GM21825 (cell line): Measurements from ENCODE around the gene SOX1.

Source experiments
- ATAC-seq: cut with Tn5 transposase; IDR thresholded peaks from one replicate; pipeline ENCODE4 v1.9.1; 2021; ENCODE audit warnings: mild to moderate bottlenecking, moderate library complexity; ENCODE audit not compliant: unreplicated experiment

Gene SOX1

DNA sequence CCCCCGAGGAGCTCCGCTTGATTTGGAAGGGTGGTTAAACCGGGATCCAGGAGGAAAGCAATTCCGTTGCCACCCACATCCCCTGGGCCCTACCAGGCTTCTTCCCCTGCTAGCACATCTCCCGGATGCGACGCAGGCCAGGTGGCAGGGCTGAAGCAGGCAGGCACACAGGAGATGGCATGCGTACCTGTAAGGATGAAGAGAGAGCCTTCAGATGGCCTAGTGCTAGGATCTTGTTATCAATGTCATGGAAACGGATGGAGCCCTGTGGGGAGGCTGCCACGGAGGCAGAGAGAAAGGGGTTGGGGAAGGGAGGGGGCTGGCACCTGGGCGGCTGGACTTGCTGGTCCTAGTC lies 8.5 kb upstream of the SOX1 start:
- ATAC-seq: no peak

DNA sequence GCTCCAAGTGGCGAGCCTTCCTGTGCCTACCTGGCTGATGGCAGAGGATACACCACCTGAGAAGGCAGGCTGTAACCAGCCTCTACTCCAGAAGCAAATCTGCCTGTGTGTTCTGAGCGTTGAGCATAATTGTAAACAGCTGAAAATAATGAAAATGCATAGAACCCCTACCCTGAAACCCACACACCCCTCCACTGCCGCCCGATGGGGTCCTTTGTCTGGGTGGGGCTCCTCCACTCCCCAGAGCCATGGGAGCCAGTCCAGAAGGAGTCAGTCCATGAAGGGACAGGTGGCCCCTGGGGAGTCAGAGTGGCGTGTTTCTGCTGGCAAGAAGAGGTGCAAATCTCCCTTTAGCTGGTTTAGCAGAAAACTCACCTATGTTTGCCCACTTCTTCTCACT lies 8.0 kb upstream of the SOX1 start:
- no peak for ATAC-seq

DNA sequence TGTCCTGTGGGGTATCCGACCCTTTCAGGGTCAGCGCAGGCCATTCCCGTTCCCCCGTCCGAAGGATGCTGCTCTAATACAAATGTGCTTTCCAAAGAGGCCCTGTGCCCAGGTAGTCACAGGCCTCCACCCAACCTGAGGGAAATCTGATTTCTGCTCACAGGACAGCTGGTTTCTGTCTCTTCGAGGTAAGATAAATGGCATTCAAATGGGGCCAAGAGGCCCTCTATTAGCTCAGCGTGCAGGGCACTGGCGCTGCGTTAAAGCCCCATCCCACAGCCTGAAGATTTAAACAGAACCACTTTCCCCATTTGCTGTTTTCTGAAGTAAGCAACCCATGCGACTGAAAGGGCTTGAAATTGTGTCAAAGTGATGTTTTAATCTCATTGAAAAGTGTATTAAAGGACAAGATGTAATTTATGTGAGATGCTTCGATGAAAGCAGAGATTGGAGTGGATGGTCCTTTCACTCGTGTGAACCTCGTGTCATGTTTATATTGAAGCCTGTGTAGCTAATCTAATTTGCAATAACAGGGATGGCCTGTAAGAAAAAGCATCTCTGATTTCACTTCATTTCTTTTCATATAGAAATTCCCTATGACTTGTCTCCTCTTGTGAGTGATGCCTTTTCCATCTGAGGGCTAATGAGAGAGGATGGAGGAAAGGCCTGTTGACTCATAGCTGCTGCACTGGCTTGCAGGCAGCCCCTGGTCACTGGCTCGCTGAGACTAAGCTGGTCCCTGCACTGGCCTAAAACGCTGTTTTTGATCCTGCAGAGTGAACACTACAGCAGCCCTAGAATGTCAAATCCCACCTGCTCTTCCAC lies 7.3 kb upstream of the SOX1 start:
- ATAC-seq: no peak

DNA sequence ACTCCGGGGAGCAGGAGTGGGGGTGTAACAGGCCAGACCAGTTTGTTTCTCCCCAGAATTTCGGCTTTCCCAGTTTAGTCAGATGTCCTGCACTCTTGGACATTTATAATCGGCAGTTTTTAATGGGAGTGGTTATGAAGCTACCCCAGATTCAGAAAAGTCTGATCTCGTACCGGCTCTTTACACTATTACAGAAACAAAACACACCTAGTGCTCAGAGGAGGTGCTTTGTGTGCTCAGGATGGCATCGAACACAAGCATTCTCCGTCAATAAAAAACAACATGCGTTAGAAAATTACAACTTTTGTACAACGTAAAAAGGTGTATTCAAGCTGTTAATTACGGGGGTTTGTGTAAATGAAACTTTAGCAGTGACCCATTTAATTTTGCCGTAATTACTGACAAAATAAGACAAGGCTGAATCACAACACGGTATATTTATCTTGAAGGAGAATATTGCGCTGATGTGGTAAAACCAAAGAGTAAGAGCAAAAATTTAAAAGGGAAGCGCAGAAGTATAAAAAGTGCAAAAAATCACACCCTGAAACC lies 6.6 kb upstream of the SOX1 start:
- ATAC-seq: no peak

DNA sequence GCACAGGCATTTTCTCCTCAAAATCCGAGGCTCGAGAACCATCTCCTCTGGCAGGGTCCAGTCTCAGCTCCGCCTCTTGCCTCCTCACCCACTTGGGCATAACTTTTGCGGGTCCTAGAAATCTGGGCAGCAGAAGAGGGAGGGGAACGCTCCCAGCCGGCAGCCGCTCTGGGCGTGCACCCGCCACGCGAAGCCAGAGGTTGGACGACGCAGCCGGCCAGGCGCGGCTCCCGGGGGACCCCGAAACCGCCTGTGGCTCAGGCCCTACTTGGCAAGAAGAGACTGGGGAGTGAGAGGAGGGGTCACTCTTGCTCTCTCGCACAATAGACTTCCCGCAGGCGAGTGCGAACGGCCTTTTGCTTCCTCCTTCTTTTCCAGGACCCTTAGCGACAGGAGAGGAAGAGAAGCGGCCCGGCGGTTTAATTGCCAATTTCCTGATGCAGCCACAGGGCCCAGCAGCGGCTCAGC lies 6.0 kb upstream of the SOX1 start:
- ATAC-seq: no peak

DNA sequence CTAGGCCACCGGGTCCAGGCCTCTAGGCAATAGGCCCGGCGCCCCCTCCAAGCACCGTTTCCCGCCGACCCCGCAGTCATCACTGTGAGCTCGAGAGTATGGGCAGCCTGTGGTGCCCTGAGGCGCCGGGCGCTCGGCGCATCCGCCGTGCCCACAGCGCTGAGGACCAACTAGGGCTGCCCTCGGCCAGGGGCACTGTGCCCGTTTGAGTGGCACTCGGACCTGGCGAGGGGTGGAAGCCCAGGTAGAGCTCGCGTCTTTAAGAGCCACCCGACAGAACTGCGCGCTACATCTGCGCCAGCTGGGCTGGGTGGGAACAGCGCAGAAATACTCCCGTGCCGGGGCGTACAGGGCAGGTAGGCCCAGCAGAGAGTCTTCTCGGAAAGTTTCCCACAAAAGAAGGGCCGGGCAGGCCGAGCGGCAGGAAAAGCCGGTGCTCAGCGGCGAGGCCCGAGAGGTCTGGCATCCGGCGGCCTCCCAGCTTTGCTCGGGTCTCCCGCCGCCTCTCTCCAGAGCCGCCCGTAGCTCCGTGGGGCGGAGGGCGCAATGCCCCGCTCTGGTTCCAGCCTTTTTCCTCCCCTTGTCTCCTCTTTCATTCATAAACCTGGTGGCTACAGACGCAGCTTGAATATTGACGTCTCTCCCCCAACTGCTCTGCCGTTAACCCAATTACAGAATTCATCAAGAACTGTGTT lies 5.4 kb upstream of the SOX1 start:
- no peak for ATAC-seq

DNA sequence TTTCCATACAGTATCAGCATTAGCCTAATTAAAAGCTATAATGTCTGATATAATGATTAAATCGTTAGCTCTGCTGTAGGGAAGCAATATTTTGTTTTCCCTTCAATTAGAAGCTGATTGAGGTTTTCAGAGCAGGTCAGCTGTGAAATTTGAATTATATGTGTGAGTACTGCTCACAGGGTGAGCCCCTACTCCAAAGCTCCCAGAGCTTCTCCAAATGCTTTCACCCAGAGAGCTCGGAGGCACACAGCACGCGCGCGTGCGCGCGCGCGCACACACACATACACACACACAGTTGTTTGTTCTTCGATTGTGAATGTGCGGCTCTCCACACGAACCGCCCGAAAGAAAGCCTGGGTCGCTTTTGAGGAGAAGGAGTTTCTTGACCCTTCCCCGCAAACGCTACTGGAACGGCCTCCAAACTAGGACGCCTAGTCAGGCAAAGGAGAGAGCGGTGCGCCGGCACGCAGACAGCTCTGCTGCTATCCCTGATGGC lies 4.8 kb upstream of the SOX1 start:
- no peak for ATAC-seq

DNA sequence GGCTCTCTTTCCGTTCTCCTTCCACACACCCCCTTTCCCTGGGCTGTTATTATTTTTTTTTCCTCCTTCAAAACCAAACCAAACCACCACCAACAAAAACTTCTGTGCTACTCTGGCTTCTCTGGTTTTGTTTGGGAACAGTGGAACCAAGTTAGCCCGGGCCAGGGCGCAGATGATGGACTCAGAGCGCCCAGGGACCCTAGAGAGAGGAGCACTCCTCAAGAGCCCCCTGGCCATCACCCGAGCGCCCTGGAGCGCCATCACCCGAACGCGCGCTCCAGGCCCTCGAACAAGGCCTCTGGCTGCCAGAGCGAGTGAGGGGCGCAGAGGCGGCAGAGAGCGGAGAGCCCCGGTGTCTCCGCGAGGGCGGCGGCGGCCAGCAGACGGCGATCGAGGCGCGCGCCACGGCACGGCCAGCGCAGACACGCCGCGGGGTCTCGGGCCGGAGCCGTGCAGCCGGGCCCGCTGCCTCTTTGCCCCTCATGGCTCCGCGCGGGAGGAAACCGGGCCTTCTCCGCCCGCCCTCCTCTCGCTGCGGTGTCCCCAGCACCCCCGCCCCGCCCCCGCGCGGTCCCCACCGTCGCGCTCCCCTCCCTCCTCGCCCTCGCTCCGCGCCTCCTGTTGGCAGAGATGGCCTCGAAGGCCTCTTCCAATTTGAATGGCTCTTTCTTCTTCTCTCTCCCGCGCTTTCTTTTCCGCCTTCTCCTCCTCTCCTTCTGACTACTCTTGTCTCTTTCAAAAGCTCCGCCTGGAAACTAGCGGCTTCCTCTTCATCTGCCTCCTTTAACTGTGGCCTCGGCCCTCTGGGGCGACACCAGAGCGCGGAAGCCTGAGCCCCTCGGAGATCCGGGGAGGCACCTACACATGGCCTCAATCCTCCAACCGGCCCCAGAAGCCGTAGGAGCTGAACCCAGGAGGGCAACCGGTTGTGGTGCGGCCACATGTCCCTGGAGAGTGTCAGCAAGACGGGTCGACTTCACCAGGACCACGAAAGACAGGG lies 4.1 kb upstream of the SOX1 start:
- ATAC-seq: no peak

DNA sequence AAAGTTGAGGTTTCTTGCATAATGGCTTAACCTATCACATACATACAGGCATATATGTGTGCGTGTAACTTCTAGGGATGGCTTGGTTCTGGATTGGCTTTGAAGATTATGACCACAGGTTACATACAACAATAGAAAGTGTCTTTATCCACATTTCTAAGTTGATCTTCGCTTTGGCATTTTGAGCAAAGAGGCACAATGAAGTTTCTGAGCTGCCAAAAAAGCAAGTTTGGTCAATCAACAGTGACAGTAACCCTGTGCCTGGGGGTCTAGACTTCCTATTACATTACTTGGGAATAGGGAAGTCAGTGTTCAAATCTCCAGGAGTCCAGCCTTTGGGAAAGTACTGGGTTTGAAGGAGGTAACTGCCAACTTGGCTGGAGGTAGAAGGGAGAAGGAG lies 3.1 kb upstream of the SOX1 start:
- ATAC-seq: no peak

DNA sequence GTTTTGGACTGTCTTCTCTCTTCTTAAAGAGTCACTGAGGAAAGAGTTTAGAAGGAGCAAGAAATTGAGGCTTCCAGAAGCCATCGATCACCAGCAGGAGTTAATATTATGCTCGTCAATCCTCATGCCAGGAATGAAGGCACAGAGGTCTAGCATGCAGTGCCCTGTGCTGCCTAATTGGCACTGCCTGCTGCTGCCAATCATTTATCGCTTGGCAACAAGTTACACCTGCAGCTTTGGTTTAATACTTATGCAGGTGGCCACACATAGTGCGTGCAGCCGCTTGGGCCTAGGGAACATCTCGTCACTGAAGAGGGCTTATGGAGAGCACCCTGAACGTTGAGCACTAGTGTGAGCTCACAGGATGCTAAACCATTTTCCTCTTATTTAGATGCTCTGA lies 2.7 kb upstream of the SOX1 start:
- no peak for ATAC-seq

DNA sequence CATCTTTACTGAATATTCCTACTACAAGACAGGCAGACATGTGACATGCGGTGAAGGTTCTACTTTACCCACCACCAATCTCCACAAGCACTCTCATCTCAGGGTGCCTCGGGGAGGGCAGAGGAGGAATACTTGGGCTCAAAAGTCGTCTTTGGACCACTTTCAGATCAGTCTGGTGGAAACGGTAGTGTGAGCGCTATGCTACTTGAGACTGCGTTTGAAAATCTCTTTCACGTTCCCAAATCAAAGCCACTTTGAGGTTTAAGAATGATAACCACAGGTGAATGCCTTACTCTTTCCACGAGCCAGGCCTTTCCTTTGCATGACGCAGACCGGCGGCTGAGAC lies 1.5 kb upstream of the SOX1 start:
- no peak for ATAC-seq

DNA sequence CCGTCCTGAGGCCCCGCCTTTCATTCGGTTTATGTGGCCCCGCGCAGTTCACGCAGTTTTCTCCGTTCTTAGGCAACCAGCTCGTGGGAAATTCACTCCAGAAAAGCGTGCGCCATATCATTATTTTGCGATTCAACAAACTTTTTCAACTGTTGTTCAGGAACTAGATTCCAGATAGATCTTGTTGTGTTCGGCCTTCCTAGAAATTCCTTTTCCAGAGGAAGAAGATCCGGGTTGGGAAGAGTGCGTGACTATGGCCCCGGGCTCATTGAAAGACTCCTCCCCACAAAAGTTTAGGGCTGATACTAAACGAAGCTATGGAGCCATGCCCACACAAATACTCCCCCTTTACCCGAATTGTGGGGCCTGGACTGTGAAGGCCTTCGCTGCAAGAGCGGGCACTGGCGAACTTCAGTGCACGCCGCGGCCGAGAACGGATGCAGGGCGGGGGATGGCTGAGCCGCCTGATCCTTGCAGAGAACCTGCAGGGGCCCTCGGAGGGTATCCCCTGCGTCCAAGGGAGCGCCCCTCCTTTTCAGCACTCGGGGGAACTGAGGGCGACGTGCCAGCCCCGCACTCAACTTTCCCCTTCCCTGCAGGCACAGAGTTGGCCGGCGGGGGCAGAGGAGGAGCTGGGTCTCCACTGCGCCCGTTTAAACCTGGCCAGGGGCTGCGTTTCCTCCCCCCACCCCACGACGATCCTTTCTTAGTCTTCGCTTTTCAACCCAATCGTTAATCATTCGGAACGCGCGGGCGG lies 904 bp upstream of the SOX1 start:
- no peak for ATAC-seq

DNA sequence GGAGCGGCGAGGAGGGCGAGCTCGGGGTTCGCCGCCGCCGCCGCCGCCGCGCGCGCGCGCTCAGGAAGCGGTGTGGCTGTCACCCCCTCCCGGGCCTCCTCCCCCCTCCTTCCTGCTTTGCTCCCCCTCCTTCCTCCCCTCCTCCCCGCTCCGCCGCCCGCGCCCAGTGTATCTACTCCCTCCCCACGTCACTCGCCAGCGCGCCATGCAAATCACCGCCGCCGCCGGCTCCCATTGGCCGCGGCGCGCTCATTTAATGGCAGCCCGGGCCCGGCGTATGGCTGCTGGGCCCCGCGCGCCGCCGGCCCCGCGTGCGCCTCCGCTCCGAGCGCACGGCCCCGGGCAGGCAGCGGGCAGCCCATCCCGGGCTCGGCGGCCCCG lies 335 bp upstream of the SOX1 start:
- no peak for ATAC-seq

DNA sequence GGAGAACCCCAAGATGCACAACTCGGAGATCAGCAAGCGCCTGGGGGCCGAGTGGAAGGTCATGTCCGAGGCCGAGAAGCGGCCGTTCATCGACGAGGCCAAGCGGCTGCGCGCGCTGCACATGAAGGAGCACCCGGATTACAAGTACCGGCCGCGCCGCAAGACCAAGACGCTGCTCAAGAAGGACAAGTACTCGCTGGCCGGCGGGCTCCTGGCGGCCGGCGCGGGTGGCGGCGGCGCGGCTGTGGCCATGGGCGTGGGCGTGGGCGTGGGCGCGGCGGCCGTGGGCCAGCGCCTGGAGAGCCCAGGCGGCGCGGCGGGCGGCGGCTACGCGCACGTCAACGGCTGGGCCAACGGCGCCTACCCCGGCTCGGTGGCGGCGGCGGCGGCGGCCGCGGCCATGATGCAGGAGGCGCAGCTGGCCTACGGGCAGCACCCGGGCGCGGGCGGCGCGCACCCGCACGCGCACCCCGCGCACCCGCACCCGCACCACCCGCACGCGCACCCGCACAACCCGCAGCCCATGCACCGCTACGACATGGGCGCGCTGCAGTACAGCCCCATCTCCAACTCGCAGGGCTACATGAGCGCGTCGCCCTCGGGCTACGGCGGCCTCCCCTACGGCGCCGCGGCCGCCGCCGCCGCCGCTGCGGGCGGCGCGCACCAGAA lies 1.1 kb downstream of the SOX1 start:
- no peak for ATAC-seq

DNA sequence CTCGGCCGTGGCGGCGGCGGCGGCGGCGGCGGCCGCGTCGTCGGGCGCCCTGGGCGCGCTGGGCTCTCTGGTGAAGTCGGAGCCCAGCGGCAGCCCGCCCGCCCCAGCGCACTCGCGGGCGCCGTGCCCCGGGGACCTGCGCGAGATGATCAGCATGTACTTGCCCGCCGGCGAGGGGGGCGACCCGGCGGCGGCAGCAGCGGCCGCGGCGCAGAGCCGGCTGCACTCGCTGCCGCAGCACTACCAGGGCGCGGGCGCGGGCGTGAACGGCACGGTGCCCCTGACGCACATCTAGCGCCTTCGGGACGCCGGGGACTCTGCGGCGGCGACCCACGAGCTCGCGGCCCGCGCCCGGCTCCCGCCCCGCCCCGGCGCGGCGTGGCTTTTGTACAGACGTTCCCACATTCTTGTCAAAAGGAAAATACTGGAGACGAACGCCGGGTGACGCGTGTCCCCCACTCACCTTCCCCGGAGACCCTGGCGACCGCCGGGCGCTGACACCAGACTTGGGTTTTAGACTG lies 1.7 kb downstream of the SOX1 start:
- ATAC-seq: no peak

DNA sequence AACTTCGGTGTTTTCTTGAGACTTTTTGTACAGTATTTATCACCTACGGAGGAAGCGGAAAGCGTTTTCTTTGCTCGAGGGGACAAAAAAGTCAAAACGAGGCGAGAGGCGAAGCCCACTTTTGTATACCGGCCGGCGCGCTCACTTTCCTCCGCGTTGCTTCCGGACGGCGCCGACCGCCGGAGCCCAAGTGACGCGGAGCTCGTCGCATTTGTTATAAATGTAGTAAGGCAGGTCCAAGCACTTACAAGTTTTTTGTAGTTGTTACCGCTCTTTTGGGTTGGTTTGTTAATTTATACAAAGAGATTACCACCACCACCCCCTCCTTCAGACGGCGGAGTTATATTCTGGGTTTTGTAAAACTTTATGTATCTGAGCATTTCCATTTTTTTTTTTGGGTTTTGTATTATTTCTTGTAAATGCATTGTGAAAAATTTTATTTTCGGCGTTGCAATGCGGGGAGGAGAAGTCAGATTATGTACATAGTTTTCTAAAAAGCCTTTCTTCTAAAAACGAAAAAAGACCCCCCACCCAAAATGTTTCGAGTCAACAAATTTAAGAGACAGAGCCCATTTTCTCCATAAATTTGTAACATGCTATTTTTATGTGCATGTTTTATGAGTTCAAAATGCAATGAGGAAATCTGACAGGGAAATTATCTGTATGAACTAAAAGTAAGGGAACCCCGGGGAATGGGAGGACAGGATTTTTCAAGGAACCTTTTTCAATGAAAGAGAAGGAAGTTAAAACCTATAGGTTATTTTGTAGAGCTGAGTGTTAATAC lies 2.3 kb downstream of the SOX1 start:
- no peak for ATAC-seq

DNA sequence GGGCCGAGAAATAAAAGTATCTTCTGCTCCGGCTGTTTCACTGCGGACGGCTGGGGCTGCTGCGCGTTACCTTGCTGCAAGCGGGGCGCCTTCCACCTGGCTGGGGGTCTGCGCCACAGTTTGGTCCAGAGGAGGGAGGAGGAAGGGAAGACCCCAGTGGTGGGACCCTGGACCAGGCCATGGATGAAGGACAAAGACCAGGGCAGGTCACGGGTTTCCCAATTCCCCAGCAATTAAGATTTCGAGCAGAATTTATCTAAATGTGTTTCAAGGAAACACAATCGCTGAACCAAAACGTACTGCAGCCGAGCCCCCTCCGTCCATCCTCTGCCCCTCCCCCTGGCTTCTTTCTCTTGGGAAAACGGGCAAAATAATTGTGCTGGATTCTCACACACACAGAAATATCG lies 2.9 kb downstream of the SOX1 start:
- no peak for ATAC-seq

DNA sequence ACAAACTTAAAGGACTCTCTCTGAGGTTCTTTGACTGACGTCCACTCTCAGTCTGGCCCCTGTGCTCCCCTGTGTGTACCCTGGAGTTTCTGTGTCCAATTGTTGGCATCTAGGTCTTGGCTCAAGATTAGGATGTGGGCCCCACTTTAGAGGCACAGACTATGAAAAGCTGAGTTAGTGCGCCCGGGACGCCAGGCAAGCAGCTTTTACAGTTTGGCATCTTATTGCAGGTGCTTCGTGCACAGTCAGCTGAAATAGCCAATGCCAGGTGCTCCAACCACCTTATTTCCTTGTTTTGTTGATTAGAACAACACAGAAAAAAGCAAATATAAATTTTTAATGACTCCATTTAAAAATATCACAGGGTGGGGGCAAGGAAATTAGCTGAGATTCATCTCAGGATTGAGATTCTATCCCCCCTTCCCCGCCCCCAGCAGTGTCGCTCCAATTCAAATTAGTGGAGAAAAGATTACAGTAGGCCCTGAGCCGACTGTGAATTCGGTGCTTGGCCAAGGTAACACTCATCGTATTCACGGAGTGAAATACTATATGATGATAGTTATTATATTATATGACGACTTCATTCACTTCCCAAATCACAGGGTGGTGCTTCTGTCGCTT lies 4.3 kb downstream of the SOX1 start:
- no peak for ATAC-seq
